ENCODE data around the gene MT1H. TPM values are rescaled to one million over a fixed set of nuclear protein-coding genes. Genes with fewer than 3 reads are reported as not detected.
"Not testable (repeated sequence)": the region's sequence is repeated elsewhere in the genome, so short reads cannot be mapped to it uniquely, and the experiment has no call there.

Gene MT1H
- total RNA-seq, 2 experiments from 2014 or later, result not detected

GRCh38 chr16:56711862-56712261 lies 42.2 kb downstream of the MT1H start:
- Mint-ChIP-seq H3K27me3 (no peaks in the 10 kb centered on the region), H3K27ac (no peak overlapping the region), H3K9me3 (peaks cover 4% of the 10 kb centered on the region), H3K36me3 (peaks cover 4% of the 10 kb centered on the region), H3K4me1 (peaks cover 38% of the 10 kb centered on the region), H3K4me3 (no peak overlapping the region)
- ATAC-seq (ENCODE audit: low read depth) (no peak), DNase-seq (no peak)
- POLR2A ChIA-PET, result no interaction called here

DNA sequence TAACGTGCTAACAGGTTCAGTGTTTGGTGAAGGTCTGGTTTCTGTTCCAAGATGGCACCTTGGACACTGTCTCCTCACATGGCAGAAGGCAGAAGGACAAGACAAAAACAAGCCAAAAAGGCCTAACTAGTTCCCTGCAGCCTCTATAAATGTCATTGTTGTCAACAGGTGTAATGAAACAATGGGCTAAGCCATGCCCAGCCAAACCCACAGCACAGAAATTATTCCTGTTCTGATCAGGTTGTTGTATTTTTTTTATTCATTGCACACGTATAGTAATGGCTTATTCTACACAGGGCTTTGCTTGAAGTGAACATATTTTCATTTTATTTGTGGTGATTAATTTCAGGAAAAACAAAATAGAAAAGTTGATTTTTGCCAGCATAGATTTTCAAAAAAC lies 44.2 kb downstream of the MT1H start:
- Mint-ChIP-seq H3K4me3 (no peak overlapping the region), H3K9me3 (peaks cover 4% of the 10 kb centered on the region), H3K27ac (no peak overlapping the region), H3K36me3 (peaks cover 4% of the 10 kb centered on the region), H3K4me1 (peaks cover 26% of the 10 kb centered on the region), H3K27me3 (no peaks in the 10 kb centered on the region)
- DNase-seq (no peak), ATAC-seq (ENCODE audit: low read depth) (no peak)
- POLR2A ChIA-PET, result no interaction called here

DNA sequence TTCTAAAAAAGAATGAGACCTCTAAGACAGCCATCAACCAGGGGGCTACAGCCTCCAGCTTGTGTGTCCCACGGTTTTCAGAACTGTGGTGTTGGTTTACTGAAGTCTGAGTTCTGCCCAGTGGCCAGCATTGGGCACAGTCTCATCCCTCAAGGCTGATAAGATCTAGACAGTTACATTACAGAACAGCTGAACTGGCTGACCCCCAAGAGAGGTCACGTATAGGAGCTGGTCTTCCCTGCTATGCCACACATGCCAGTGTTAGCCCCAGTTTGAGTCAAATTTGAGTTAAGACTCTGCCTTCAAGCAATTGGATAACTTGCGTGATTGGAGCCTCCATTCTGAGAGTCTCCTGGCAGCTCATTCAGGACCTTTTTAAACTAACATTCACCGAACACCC lies 45.5 kb downstream of the MT1H start:
- Mint-ChIP-seq H3K4me1 (peaks cover 14% of the 10 kb centered on the region), H3K4me3 (no peak overlapping the region), H3K27me3 (no peaks in the 10 kb centered on the region), H3K27ac (no peak overlapping the region), H3K9me3 (peaks cover 4% of the 10 kb centered on the region), H3K36me3 (peaks cover 4% of the 10 kb centered on the region)
- DNase-seq, result no peak
- POLR2A ChIA-PET, result interaction anchor here (0.8 kb wide), 1 partner anchor 129 kb away, joined by 7 read pairs; no protein-coding TSS in a partner anchor
- ATAC-seq (ENCODE audit: low read depth), result no peak

GRCh38 chr16:56716761-56717160 lies 47.1 kb downstream of the MT1H start:
- Mint-ChIP-seq H3K9me3 (no peaks in the 10 kb centered on the region), H3K27me3 (no peaks in the 10 kb centered on the region), H3K36me3 (no peaks in the 10 kb centered on the region), H3K4me3 (no peak overlapping the region), H3K27ac (no peak overlapping the region), H3K4me1 (peaks cover 2% of the 10 kb centered on the region)
- POLR2A ChIA-PET, result no interaction called here
- no peak for DNase-seq
- no peak for ATAC-seq (ENCODE audit: low read depth)

- ATAC-seq (ENCODE audit: low read depth); H3K27ac Mint-ChIP-seq; POLR2A ChIA-PET; DNase-seq; H3K27me3 Mint-ChIP-seq; H3K4me3 Mint-ChIP-seq; H3K36me3 Mint-ChIP-seq; H3K9me3 Mint-ChIP-seq; H3K4me1 Mint-ChIP-seq: not testable (repeated sequence)
Measured at GRCh38 chr16:56717532-56717931, 47.9 kb downstream of the MT1H start.

Other genes starting within 250 kb of the MT1H start
- gene AMFR, start 244.3 kb upstream of the MT1H start, total RNA-seq, result 10 to 100 TPM; 50.0 to 55.5 TPM
- 100 to 1,000 TPM; 200 to 204 TPM for gene NUDT21, start 218.5 kb upstream of the MT1H start, total RNA-seq
- 10 to 100 TPM; 39.3 to 39.6 TPM for gene OGFOD1, start 218.3 kb upstream of the MT1H start, total RNA-seq
- gene BBS2, start 149.8 kb upstream of the MT1H start, total RNA-seq, result 10 to 100 TPM; 38.2 to 41.5 TPM
- not detected for gene MT4, start 104.7 kb upstream of the MT1H start, total RNA-seq
- 10 to 100 TPM; 15.5 to 16.3 TPM for gene MT3, start 80.3 kb upstream of the MT1H start, total RNA-seq
- 100 to 1,000 TPM; 115 to 135 TPM for gene MT2A, start 61.2 kb upstream of the MT1H start, total RNA-seq
- 10 to 100 TPM; 32.6 to 36.4 TPM for gene MT1E, start 44.0 kb upstream of the MT1H start, total RNA-seq
- not detected for gene MT1M, start 37.2 kb upstream of the MT1H start, total RNA-seq
- gene MT1A, start 31.1 kb upstream of the MT1H start, total RNA-seq, result not detected
- not detected for gene MT1B, start 17.9 kb upstream of the MT1H start, total RNA-seq
- gene MT1F, start 11.9 kb upstream of the MT1H start, total RNA-seq, result 10 to 100 TPM; 24.1 to 27.8 TPM
- gene MT1G, start 1.7 kb upstream of the MT1H start, total RNA-seq, result 1 to 10 TPM; 4.0 to 5.0 TPM
- 10 to 100 TPM; 35.0 to 35.4 TPM for gene MT1X, start 12.7 kb downstream of the MT1H start, total RNA-seq
- 10 to 100 TPM; 89.5 to 92.5 TPM for gene NUP93, start 60.3 kb downstream of the MT1H start, total RNA-seq
- gene SLC12A3, start 195.4 kb downstream of the MT1H start, total RNA-seq, result not detected

All from activated naive CD8-positive, alpha-beta T cell treated with anti-CD3 and anti-CD28 coated beads, Interleukin-2, amount 10 ng/mL, durations not matched to agents 7 days and 5 days (primary cell).